CMK (cell line): Measurements from ENCODE around the gene RNF19B.
A peak's percentile ranks its signal among the peaks of the same experiment; 100 is the strongest.

Experiments
- DNase-seq: peaks from one replicate; pipeline ENCODE4 v3.0.0-alpha.2; 2010; ENCODE audit warnings: low read depth

Gene RNF19B

GRCh38 chr1:32965251-32965747 is 690 bp upstream of the RNF19B start:
- DNase-seq = no peak

DNA sequence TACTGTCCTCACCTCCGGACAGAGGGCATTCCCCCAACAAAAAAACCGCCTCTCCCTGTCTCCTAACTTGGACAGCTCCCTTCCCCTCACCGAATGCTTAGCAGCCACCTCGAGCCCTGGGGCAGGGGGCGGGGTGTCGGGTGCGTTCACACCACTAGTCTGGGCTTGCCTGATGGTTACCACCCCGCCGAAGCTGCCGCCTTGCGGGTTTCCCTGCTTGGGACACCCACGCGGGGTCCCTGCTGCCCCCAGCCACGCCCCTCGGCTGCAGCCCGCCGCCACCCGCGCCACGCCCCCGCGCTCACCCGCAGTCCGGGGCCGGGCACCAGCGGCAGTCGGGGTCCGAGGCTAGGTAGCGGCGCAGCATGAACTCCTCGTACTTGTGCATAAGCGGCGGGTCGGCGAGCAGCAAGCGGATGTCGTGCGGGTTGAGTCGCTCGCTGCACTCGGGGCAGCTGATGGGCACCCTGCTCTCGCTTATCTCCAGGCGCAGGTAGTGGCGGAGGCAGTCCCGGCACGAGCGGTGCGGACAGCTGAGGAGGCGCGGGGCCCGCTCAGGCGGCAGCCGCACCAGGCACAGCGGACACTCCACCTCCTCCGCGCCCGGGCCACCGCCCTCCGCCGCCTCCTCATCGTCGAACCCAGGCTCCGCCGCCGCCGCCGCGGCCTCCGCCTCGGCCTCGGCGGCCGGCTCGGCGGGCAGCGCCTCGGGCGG is 706 bp downstream of the RNF19B start:
- DNase-seq = peak; percentile 56

- no peak for DNase-seq
Measured at GRCh38 chr1:32962248-32962896, 2.2 kb downstream of the RNF19B start.

- DNase-seq = no peak
Measured at GRCh38 chr1:32960819-32961355, 3.7 kb downstream of the RNF19B start.

- DNase-seq = no peak
Measured at GRCh38 chr1:32960342-32960741, 4.3 kb downstream of the RNF19B start.

- no peak for DNase-seq
Measured at GRCh38 chr1:32958827-32959226, 5.8 kb downstream of the RNF19B start.

DNA sequence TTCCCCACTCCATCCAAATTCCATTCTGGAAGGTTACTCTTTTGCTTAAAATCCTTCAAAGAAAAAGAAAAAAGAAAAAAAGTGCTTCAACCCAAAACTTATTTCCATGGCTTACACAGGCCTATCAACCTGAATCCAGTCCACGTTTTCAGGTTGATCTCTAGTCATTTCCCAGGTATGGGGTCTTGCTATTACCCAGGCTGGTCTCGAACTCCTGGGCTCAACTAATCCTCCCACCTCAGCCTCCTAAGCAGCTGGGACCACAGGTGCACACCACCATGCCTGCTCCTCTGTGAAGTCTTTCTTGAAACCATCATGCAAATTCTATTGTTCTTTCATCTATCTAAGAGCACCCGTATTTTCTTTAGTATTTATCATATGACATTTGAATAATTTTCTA is 7.6 kb downstream of the RNF19B start:
- no peak for DNase-seq

DNA sequence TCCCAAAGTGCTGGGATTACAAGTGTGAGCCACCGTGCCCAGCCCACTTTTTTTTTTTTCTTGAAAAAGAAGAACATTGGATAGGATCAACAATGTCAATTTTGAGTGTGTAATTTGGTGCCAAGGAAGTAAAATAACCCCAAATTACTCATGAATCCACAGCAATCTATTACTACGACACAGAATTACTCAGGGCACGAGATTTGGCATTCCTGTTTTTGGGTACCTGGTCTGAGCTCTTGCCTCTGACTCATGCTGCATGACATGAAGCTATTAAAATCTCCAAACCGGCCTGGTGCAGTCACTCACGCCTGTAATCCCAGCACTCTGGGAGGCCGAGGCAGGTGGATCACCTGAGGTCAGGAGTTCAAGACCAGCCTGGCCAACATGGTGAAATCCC is 10.4 kb downstream of the RNF19B start:
- no peak for DNase-seq

GRCh38 chr1:32953495-32953894 is 11.1 kb downstream of the RNF19B start:
- DNase-seq = no peak

DNA sequence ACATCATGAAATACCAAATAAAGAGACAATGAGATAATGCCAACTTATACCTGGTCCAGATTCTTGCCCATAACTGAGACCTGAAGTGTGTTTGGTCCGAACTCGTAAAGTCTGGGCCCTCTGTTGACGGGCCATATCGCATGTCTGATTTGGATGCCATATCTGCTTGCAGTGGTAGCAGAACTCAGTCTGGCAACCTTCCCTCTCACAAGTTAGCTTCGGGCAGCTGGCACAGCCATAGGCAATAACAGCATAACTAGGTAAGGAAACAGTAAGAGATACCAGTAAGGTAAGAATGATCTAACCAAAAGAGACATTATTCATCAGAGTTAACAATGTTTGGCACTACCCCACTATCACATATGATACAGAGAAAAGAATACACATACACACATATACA is 15.1 kb downstream of the RNF19B start:
- no peak for DNase-seq

DNA sequence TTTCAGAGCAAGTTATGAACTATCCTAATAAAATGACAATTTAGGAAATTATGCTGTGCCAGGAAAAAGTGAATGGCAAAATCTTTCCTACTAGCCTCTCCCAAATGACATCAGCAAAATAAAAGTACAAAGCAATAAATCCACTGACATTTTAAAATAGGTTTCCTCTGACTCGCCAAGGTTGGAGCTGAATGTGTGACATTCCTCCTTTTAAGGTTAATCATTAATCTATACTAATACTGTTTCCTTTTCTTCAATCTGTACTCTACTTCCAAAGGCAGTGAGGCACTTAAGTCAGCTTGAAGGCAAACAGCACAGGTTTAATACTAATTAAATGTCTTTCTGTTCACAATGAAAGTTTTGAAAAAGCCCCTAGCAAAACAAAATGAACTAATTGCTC is 15.7 kb downstream of the RNF19B start:
- no peak for DNase-seq

DNA sequence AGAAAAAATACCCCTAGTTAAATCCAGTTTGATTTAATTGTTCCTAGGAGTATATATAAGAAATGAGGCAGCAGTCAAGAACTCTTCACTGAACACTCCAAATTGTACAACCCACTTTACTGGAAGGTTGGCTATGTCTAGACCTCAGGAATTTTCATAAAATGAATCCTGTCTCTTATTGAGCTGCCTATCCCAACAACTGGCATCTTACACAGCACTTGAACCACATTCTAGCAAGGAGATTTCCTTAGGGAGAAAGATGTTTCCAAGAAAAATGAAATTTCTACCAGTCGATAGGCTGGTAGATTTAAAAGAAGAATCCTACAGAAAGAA is 16.3 kb downstream of the RNF19B start:
- no peak for DNase-seq

- DNase-seq = no peak
Measured at GRCh38 chr1:32947669-32948389, 16.8 kb downstream of the RNF19B start.

DNA sequence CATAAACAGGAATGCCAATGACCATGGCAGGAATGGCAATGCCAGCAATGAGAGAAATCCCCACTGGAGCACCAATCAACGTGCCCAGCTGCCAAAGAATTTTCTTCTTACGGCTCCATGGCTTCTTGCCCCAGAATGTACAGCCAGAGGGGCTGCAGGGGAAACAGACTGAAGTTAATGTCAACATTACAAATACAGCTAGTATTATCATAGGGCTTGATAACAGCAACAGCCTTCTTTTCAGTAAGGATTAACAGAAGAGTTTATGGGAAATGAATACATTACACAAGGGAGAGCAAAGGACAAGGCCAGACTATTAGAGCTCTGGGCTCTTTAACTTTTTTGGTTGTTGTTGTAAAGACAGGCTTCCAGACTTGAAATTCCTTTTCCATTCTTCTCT is 18.2 kb downstream of the RNF19B start:
- DNase-seq = no peak

GRCh38 chr1:32944180-32944579 is 20.4 kb downstream of the RNF19B start:
- no peak for DNase-seq

- no peak for DNase-seq
Measured at GRCh38 chr1:32939655-32940371, 24.8 kb downstream of the RNF19B start.

DNA sequence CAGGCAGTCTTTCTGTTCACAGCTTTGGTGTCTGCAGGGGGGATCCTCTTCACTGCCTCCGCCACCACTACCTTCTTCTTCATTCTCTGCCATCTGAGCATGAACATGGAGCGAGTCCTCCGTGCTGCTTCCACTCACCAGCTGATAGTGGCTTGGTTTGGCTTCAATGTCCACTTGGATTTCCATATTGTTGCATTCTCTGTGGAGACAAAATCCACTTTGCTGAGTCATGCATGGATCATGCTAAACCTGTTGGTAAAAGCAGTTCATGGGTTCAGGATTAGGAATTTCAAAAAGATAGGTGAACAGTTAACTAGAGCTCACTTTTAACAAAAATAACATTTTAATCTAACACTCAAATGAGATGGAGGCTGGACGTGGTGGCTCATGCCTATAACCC is 27.5 kb downstream of the RNF19B start:
- DNase-seq = no peak

- no peak for DNase-seq
Measured at GRCh38 chr1:32934535-32934934, 30.1 kb downstream of the RNF19B start.

DNA sequence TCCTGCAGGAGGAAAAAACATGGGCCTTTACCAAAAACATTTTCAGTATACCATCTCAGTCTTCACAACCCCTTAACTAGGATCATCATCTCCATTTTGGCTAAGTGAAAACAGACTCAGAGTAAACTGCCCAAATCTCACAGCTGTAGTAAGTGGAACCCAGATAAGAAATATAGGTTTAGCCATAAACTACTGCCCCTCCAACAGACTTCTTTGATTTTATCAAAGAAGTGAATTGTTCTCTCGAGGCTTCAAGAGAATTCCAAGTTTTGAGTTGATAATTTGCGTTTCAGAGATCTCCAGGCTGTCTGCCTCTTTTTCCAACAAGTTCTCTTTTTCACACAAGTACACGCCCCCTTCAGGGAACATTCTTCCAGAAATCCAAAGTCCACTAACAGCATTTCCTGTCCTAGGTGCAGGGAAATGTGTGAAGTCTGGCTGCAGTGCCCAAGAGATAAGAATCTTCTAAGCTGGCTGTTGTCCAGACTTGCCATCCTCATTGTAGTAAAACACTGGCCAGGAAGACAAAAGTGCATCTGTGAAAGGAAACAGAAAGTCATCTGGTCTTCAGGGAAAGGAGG is 30.8 kb downstream of the RNF19B start:
- DNase-seq = no peak

- DNase-seq = no peak
Measured at GRCh38 chr1:32931760-32932159, 32.8 kb downstream of the RNF19B start.

- no peak for DNase-seq
Measured at GRCh38 chr1:32929366-32929765, 35.2 kb downstream of the RNF19B start.

DNA sequence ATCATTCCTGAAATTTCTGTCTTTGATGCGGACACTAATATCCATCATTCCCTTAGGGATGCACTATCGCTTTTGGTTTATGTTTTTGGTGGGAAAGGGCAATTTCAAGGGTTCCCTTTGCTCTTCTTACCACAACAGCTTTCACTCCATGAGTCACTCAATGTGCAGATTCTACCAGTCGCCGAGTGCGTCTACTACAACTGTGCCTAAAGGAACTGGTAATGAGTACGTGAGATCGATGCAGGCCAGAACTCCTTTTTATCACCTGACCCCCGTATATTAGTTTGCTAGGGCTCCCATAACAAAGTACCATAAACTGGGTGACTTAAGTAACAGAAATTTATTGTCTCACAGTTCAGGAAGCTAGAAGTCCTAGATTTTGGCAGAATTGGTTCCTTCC is 35.9 kb downstream of the RNF19B start:
- no peak for DNase-seq
